ENCODE results near the gene ICE2. TPM values are rescaled to one million over a fixed set of nuclear protein-coding genes. Genes with fewer than 3 reads are reported as not detected.

Gene ICE2
- total and polyA plus RNA-seq, 2 of the 8 experiments (the other 6 are each of a cell fraction or from before 2014, with no cell fraction given) = 40.0 to 87.3 TPM

- no peaks in the 10 kb centered on the region for H3K79me2 ChIP-seq (ENCODE audit: control insufficient read depth in 1 of 2, insufficient read depth in 2 of 2, low read length in 2 of 2)
- no peaks in the 10 kb centered on the region for H3K9me3 ChIP-seq (ENCODE audit: insufficient read depth in 2 of 2, low read depth in 1 of 2, low read length in 1 of 2)
- no peak overlapping the region for H2AK5ac ChIP-seq (ENCODE audit: low read depth, low read length)
- peaks cover 0 to 3% of the 10 kb centered on the region in 2 experiments for H4K20me1 ChIP-seq (replicated peaks in 1 of 2; ENCODE audit: control insufficient read depth in 1 of 2, insufficient read depth in 2 of 2, low read length in 2 of 2)
- ChIA-PET POLR2A (ENCODE audit: partially characterized antibody) (interaction anchor here (2.2 kb wide), 1 partner anchor 17 kb away, joined by 5 read pairs; no protein-coding TSS in a partner anchor), CTCF (ENCODE audit: partially characterized antibody) (interaction anchor here (0.9 to 2.1 kb wide), 5 partner anchors 12 to 127 kb away, joined by 3 to 8 read pairs (median 3); no protein-coding TSS in a partner anchor)
- no peak overlapping the region for H3K9ac ChIP-seq (replicated peaks in 1 of 4; ENCODE audit: extremely low read depth in 1 of 4, low read depth in 3 of 4, low read length in 3 of 4)
- no peak overlapping the region for H3K23ac ChIP-seq (ENCODE audit: insufficient read length)
- peaks cover 0 to 24% (median 2%) of the 10 kb centered on the region in 4 experiments; a peak in 5 of 8 replicates for H3K36me3 ChIP-seq (ENCODE audit: control insufficient read depth in 2 of 4, insufficient read depth in 4 of 4, low read length in 3 of 4)
- H2BK12ac ChIP-seq (ENCODE audit: low read depth, low read length) = no peak overlapping the region
- H3K4me3 ChIP-seq (ENCODE audit: extremely low read depth in 1 of 4, insufficient read depth in 2 of 4, low read depth in 3 of 4, low read length in 4 of 4) = no peak overlapping the region
- no peak overlapping the region for H3K4ac ChIP-seq (replicated peaks; ENCODE audit: insufficient read length, low read depth, low read length)
- H3K23me2 ChIP-seq (ENCODE audit: low read depth, low read length) = no peaks in the 10 kb centered on the region
- no peak overlapping the region for H4K91ac ChIP-seq (replicated peaks; ENCODE audit: insufficient read length, low read length)
- no peak overlapping the region for H3K27ac ChIP-seq (ENCODE audit: low read depth, low read length)
- H2BK15ac ChIP-seq (ENCODE audit: low read length) = no peak overlapping the region
- H2BK120ac ChIP-seq (replicated peaks; ENCODE audit: low read depth, low read length) = no peak overlapping the region
- H2BK5ac ChIP-seq (ENCODE audit: low read depth, low read length) = no peak overlapping the region
- peaks cover 0 to 3% (median 0%) of the 10 kb centered on the region in 4 experiments; a peak in 1 of 7 replicates for H3K4me1 ChIP-seq (replicated peaks in 1 of 4; ENCODE audit: control insufficient read depth in 3 of 4, insufficient read depth in 4 of 4, low read length in 3 of 4)
- no peak overlapping the region for H2BK20ac ChIP-seq (ENCODE audit: low read length)
- H4K5ac ChIP-seq (ENCODE audit: insufficient read length, low read depth, low read length) = no peak overlapping the region
- H3K14ac ChIP-seq (ENCODE audit: insufficient read length) = no peak overlapping the region
- H4K8ac ChIP-seq (ENCODE audit: extremely low read depth, insufficient read depth, low read length) = no peak overlapping the region
- H3K56ac ChIP-seq (replicated peaks; ENCODE audit: insufficient read length, low read depth, low read length) = no peak overlapping the region
- no peak overlapping the region for H2AFZ ChIP-seq (ENCODE audit: low read length)
- no peak overlapping the region for H3K4me2 ChIP-seq (ENCODE audit: insufficient read depth in 1 of 2, low read depth in 2 of 2, low read length in 2 of 2)
- no peaks in the 10 kb centered on the region for H3K27me3 ChIP-seq (replicated peaks in 1 of 4; ENCODE audit: control insufficient read depth in 3 of 4, extremely low read depth in 1 of 4, insufficient read depth in 3 of 4, low read length in 3 of 4)
- H3K79me1 ChIP-seq (ENCODE audit: low read depth, low read length) = no peaks in the 10 kb centered on the region
- no peak for DNase-seq (ENCODE audit: low read depth in 1 of 2, low spot score in 2 of 2)
- H3K18ac ChIP-seq (ENCODE audit: extremely low read depth, low read length) = no peak overlapping the region
- no peak for FAIRE-seq
- WGBS, 2 experiments (ENCODE audit: extremely low coverage in 1 of 2, insufficient coverage in 1 of 2, insufficient read length in 1 of 2, insufficient replicate concordance in 2 of 2, low coverage in 1 of 2, low lambda C conversion rate in 2 of 2, missing lambda C conversion rate in 1 of 2) = 91% methylated on average over 8 of the region's 8 CpGs; no CpG with 5 or more reads in 1 of the 2 experiments
- TF ChIP-seq KDM5A (IDR thresholded peaks at IDR 0.05; ENCODE audit: low read length) (no peak), HDAC6 (IDR thresholded peaks at IDR 0.05; ENCODE audit: low read depth, low read length) (no peak), JUN (IDR thresholded peaks at IDR 0.05; ENCODE audit: low read depth, low read length) (no peak), KDM4A (IDR thresholded peaks at IDR 0.05; ENCODE audit: low read depth, low read length, severe bottlenecking) (no peak), CTCF (IDR thresholded peaks at IDR 0.05; ENCODE audit: control extremely low read depth in 1 of 3, insufficient read depth in 1 of 3, low read depth in 1 of 3, low read length in 3 of 3) (no peak), RFX5 (IDR thresholded peaks at IDR 0.05; ENCODE audit: borderline replicate concordance, low read depth, low read length) (no peak), POLR2AphosphoS5 (IDR thresholded peaks at IDR 0.05; ENCODE audit: low read depth, low read length) (no peak), ZNF274 (IDR thresholded peaks at IDR 0.05; ENCODE audit: borderline replicate concordance, extremely low read depth, low read length) (no peak), NANOG (IDR thresholded peaks at IDR 0.05; ENCODE audit: insufficient read depth, low read depth, low read length, poor library complexity, severe bottlenecking) (no peak), POU5F1 (IDR thresholded peaks at IDR 0.05; ENCODE audit: low read depth, low read length) (no peak), SP1 (IDR thresholded peaks at IDR 0.05; ENCODE audit: low read depth, low read length) (no peak)
Observed at GRCh38 chr15:60381148-60381788, 97.7 kb downstream of the ICE2 start.

All from H1 (cell line).